Activated CD4-positive, CD25-positive, alpha-beta regulatory T cell treated with anti-CD3 and anti-CD28 coated beads, Interleukin-2, amount 50 U/mL, for 24 hours (primary cell): Measurements from ENCODE around the gene RNF212B.
A peak's percentile ranks its signal among the peaks of the same experiment; 100 is the strongest.
"Not testable (repeated sequence)": the region's sequence is repeated elsewhere in the genome, so short reads cannot be mapped to it uniquely, and the experiment has no call there.

Experiments
- ATAC-seq, 2 donors: fragments of 150-1000 bp; cut with Tn5 transposase; one replicate each; pipeline ENCODE4 v1.10.0; 2021; ENCODE audit warnings: mild to moderate bottlenecking in 1 of 2, moderate library complexity in 1 of 2

The RNF212B gene

DNA sequence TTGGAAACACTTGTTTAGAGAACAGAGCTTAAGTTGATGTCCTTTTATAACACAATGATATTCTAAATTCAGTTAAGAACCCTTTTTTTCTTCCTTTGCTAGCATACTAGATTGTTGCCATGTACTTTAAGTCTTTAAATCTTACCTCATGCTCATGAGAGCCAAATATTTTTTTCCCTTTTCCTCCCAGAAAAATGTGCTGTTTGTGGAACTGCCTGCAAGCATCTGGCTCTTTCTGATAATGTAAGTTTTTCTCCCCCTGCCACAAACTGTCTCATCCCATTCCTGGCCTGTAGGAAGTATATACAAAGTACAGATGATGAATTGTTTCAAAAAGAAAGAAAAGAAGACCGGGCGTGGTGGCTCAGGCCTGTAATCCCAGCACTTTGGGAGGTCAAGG is 5.3 kb downstream of the RNF212B start:
- no peak for ATAC-seq

DNA sequence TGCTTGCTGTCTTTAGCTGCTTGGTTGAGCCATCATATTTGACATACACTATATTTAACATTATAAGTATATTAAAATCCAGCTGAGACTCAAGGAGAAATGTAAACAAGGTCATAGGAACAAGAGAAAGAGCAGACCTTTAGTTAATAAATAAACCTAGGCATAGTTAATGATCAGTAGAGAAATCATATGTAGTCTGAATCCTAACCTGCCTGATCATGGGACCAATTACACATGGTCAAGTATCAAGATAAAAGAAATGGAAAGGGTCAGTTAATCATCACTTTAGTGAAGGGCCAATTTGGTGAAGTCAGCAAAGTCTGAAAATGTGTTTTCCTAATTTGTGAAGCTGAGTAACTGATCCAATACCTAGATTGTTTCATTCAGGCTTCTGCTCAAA is 7.5 kb downstream of the RNF212B start:
- no peak for ATAC-seq

DNA sequence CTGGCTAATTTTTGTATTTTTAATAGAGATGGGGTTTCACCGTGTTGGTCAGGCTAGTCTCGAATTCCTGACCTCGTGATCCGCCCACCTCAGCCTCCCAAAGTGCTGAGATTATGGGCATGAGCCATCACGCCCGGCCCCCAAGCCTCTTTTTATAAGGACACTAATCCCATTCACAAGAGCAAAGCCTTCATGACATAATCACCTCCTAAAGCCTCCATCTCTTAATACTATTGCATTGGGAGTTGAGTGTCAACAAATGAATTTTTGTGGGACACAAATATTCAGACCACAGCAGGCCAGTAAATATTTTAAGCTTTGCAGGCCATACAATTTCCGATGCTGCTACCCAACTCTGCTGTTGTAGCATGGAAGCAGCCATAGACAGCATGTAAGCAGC is 10.9 kb downstream of the RNF212B start:
- ATAC-seq = no peak

DNA sequence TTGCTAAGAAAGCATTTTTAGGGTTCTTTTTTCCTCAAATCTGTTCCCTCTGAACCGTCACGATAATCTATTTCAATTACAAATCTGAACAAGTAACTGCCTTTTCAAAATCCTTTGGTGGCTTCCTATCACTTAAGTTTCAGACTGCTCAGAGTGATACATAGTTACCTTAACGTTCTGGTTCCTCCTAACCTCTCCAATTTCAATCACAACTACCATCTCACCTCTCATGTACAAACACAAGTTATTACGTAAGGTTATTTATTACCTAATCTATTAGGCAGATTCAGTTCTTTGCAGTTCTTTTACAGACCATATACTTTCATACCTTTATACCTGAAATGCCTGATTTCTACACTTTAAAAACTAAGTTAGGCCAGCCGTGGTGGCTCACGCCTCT is 12.1 kb downstream of the RNF212B start:
- ATAC-seq = no peak

DNA sequence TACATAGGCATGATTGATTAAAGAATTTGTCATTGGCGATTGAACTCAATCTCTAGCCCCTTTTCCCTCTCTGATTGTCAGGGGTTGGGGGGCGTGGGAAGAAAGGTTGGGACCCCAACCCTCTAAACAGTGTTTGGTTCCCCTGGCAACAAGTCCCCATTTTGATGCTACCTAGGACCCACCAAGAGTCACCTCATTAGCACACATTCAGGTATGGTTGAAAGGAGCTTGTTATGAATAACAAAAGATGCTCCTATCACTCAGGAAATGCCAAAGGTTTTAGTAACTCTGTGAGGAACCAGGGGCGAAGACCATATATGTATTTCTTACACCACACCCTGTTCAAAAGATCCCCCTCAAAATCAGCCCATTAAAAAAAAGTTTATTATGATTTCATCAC is 14.3 kb downstream of the RNF212B start:
- ATAC-seq = no peak

DNA sequence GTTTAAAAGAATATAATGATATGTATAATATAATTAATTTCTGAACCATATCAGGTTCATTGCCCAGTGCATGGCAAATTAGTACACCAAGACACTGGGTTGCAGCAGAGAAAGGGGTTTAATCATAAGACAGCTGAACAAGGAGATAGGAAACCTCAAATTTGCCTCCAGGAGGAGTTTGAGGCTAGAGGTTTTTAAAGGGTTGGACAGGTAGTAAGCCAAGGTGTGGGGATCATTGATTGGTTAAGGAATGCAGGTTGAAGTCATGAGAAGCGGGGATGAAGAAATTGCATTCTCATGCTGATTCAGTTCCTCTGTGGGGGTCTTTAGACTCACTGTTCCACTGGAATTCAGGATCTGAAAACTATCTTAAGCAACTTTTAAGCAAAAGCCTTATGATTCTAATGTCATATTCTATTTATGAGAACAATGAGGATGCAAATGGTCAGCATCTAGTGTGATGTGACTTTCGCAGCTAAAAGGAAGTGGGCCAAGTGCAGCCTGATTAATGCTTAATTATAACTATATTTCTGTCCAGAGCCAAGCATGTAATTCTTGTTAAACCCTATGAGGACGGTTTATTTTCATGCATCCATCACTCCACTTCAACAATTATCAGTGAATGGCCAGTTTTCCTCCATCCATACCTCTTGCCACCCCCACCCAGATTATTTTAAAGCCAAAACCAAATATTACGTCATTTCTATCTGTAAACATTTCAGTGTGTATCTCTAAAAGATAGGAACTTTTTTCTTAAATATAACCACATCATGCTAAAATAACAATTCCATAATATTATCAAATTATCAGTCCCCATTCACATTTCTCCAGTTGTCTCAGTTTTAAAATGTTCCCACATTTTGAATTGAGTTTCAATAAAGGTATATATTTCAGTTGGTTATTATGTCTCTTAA is 14.9 kb downstream of the RNF212B start:
- no peak for ATAC-seq

DNA sequence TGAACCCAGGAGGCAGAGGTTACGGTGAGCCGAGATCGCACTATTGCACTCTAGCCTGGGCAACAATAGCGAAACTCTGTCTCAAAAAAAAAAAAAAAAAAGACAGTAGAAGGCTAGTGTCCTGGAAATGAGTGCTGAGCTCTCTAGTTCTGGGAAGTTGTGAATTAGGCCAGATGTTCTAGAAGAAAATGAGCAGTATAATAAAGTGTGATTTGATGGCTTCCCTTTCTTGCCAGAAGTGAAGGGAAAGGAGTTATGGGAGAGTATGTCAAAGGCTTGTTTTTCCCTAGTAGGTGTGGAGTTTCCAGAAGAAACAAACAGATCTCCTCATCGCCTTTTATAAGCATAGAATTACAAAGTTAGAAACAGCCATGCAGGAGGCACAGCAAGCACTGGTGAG is 20.5 kb downstream of the RNF212B start:
- no peak for ATAC-seq

DNA sequence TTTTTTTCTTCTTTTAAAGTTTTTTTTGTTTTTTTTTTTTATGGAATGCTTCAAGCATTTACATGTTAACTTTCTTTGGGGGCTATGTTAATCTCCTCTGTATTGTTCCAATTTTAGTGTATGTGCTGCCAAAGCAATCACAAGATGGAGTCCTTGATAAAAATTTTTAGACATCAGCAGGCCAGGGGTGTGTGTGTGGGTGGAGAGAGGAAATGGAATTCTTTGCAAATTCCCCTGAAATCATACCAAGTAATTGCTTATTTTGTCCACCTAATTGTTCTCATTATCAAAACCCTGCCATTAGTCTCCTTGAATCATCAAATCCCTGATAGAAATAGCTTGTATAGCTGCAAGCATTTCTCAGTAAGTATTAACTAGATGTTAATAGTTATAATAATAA is 21.7 kb downstream of the RNF212B start:
- ATAC-seq = no peak

DNA sequence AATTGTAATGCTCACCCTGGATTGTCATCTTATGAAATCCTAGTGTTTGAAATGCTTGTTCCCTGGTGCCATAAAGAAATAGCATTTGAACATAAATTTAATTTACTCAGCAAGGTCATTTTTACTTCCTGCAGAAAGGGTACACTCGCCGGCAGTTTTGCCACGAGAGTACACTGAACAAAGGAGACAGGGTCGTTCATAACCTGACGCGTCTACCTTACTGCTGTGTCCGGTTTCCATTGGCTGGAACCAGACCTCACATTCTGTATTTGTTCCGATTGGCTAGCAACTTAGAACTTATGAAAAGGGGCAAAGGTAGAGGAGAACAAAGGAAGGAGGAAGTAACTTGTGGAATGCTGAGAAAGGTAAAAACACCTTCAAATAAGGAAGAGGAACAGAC is 23.1 kb downstream of the RNF212B start:
- ATAC-seq = not testable (repeated sequence)

DNA sequence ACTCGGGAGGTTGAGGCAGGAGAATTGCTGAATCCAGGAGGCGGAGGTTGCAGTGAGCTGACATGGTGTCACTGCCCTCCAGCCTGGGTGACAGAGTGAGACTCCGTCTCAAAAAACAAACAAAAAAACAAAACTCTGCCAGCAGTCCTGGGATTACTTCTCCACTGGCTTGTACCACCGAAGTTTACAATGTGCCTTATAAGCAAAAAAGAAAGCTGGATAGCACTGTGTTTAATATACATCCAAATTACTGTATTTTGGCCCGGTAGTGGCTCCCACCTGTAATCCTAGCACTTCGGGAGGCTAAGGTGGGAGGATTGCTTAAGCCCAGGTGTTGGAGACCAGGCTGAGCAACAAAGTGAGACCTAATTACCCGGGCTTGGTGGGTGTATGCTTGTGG is 31.5 kb downstream of the RNF212B start:
- ATAC-seq = no peak

DNA sequence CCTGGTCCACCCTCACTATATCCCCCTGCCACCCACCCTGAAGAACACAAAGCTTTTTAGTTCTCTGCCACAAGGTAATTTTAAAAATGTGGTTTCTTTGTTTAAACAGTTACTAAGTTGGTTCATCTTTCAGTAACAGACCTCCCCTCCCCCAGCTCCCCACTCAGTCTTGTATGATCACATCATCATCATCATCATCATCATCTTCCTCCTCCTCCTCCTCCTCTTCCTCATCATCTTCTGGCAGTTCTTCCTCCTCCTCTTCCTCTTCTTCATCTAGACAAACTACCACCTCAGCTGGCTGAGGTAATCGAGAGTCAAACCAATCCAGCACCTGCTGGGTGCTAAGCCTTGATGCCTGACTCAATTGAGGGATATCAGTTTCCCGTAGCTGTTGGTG is 37.7 kb downstream of the RNF212B start:
- ATAC-seq = no peak

DNA sequence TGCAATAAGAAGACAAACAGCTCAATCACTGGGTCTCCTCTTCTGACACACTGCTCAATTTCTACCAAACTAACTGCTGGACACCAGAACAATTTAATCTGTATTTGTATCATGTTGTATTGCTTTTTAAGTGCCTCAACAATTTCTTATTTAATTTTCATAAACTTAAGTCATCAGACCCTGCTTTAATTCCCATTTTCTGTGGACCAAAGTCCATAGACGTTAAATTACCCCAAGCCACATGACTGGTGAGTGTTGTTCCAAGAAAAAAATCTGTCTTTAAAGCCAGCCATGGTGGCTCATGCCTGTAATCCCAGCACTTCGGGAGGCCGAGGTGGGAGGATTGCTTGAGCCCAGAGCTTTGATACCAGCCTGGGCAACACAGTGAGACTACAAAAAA is 39.5 kb downstream of the RNF212B start:
- ATAC-seq = no peak

DNA sequence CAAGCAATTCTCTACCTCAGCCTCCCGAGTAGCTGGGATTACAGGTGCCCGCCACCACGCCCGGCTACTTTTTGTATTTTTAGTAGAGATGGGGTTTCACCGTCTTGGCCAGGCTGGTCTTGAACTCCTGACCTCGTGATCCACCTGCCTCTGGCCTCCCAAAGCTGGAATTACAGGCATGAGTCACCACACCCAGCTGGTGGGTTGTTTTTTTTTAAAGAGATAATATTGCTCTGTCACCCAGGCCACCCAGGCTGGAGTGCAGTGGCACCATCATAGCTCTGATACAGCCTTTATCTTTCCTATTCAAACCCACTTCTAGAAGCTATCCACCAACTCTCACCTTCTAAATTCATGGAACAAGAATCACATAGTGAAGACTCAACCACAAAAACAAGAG is 40.2 kb downstream of the RNF212B start:
- not testable (repeated sequence) for ATAC-seq

DNA sequence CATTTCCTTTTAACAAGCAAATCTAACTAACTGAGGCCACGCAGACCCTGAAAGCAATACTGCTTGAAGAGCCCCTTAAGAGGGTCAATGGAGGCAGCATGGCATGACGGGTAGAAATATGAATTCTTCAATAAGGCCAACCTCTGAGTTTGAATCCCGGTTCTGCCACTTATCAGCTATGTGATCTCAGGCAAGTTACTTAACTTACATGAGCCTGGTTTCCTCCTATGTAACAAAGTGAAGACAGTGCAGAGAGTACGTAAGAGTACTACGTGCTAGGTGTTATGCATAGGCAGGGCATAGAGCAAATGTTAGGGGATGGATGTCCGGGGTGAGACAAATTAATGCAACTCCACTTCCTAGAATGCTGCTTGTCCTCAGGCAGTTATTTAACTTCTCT is 43.5 kb downstream of the RNF212B start:
- no peak for ATAC-seq

DNA sequence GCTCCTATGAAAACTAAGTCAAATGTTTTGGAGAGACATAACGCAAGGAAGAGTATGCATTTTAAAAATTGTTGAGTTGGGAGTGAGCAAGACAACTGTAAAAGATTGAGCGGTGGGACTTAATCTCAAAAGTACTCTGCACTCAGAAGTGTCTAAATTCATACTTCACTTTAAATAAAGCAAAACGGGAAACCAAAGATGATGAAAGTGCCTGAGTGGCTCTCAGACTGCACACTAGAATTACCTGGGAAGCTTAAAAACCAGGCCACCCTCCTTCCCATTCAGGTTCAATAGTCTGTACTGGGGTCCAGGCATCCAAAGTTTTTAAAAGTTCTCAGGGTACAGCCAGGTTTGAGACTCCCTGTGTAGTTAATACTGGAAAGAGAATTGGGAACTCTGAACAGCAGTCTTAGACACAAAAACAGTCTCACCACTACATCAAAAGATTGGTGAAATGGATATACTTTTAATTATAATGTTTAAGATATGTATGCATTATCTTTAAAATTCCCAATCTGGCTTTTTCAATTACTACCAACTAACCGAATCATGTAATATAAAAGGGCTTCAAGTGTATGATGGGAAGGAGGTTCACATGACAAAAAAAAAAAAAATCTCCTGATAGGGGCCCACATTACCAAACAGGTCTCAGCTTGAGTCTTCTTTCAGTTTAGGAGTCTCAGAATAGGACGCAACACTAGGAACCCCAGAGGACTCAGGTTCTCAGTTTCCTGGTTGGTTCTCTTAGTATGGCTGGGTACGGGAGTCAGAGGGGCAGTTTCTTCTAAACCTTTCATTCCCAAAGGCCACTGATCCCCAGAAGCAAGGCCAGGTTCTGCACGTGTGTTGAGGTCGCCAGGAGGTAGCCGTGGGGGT is 47.2 kb downstream of the RNF212B start:
- ATAC-seq = no peak

DNA sequence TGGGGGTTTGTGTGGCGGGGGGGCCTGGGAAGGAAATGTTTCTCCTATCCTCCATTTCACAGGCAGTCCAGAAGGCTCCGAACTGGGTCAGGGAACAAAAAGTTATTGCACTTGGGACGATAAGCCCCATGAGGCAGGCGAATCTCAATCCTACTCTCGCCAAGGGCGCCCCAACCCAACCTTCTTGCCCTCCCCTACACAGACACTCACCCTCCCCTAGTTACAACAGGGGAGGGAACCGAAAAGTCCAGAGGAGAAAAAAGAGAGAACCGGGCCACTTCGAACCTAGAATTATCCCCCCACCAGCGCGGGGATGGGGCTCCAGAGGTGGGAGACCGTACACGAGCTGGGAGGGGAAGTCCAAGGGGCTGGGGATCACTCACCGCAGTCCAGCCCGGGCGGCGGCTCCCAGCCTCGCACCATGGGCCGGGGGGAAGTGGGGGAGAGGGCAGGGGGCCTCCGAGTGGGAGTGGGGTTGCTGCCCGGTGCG is 47.8 kb downstream of the RNF212B start:
- peak; percentile 18 to 21 for ATAC-seq

DNA sequence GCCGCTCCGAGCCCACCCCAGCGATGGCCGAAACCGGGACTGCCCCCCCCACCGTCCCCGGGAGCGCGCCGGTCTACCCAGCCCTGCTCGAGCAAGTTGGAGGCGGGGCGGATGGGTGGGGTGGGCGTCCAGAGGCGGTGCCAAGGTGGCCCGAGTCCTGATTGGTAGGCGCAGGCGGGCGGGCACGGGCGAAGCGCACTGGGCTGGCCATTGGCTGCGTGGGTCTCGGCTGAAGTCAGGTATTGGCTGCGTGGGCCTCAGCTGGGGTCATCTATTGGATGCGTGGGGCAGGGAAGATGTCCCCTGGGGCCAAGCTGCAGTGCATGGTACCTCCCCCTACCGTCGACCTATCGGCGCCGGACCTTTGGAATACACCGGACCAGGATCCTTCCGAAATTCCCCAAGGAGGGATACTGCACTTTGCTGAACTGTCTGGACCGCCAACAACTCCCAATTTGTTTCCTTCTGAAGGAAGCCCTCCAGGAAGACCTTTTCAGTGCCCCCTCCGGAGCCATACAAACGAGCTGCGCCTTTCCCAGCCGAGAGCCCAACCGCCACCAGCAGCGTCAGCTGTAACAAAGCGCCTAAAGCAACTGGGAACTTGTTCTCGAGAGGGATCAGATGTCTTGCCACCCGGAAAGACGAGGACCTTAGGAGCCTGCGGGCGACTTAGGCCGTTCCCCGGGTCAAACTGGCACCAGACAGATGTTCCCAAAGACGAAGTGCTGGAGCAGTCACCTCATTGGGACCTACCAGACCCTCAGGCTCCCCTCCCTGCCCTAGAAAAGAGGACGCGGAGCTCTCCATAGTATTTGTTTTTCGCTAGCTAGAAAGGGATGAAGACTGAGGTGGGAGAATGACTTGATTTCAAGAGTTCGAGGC is 48.5 kb downstream of the RNF212B start, which contains the start of gene HOMEZ:
Gene HOMEZ (minus strand): TSS at position 113 of the 882 bp plus-strand sequence. CDS start 180 bp downstream, outside the sequence.
- peak; percentile 98 for ATAC-seq

DNA sequence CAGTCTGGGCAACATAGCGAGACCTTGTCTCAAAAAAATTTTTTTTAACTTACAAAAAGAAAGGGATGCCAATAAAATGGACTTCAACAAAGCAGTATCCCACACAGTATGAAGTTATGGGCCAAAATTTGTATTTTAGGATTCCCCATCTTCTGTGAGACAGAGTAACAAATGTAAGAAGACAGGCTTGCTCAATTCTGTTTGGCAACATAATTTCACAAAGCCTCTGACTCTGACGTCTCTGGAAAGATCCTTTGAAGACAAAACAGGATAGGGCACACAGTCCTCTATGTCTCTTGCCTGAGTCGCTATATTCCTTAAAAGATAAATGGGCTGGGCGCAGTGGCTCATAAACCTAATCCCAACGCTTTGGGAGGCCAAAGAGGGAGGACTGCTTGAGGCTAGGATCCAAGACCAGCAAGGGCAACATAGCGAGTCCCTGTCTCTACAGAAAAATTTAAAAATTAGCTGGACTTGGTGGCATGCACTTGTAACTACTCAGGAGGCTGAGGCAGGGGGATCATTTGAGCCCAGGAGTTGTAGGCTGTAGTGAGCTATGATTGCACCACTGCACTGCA is 49.3 kb downstream of the RNF212B start:
- ATAC-seq = no peak

DNA sequence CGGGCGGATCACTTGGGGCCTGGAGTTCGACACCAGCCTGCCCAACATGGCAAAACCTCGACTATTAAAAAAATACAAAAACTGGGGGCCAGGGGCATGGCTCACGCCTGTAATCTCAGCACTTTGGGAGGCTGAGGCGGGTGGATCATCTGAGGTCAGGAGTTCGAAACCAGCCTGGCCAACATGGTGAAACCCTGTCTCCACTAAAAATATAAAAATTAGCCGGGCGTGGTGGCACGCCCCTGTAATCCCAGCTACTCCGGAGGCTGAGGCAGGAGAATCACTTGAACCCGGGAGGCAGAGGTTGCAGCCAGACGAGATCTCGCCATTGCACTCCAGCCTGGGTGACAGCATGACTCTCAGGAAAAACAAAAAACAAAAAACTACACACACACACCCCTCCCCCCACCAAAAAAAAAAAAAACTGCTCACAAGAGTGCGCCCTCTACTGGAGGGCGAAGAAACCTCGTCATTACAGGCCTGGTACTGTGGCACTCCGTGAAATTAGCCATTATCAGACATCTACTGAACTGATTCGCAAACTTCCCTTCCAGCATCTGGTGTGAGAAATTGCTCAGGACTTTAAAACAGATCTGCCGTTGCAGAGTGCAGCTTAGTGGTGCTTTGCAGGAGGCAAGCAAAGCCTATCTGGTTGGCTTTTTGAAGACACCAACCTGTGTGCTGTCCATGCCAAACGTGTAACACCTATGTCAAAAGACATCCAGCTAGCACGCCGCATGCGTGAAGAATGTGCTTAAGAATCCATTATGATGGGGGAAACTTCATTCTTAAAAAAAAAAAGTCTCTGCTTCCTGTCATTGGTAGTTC is 57.2 kb downstream of the RNF212B start:
- peak; percentile 83 for ATAC-seq

DNA sequence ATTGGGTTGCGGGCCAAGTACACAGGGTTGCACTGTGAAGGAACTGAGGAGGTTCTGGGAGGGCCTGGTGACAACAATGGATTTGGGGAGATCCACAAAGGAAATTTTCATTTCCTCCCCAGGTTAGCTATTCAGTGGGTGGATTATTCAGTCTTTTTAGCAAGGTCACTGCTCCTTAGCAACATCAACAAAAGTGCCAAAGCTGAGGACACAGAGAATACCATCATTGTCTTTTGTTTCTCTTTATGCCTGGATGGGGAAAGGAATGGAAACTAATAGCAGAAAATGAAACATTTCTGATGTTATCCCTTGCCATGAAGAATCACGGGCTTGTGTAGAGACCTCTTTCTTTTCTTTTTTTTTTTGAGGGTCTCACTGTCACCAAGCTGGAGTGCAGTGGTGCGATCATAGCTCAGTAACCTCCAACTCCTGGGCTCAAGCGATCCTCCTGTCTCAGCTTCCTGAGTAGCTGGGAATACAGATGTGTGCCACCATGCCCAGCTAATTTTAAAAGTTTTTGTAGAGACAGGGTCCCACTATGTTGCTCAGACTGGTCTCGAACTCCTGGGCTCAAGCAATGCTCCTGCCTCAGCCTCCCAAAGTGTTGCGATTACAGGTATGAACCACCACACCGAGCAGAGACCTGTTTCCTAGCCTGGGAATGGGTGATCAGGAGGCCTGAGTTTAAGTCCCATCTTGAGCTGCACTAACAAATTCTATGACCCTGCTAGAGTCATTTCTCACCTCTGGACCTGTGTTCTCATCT is 58.5 kb downstream of the RNF212B start:
- no peak for ATAC-seq
